ENCODE results near the gene ERBB3. TPM values are rescaled to one million over a fixed set of nuclear protein-coding genes. Genes with fewer than 3 reads are reported as not detected.

ERBB3 gene
- total RNA-seq, 1 experiment from 2014 or later = 56.5 TPM

GRCh38 chr12:56143870-56144269 is 63.9 kb downstream of the ERBB3 start:
- TF ChIP-seq, protein P1, sequence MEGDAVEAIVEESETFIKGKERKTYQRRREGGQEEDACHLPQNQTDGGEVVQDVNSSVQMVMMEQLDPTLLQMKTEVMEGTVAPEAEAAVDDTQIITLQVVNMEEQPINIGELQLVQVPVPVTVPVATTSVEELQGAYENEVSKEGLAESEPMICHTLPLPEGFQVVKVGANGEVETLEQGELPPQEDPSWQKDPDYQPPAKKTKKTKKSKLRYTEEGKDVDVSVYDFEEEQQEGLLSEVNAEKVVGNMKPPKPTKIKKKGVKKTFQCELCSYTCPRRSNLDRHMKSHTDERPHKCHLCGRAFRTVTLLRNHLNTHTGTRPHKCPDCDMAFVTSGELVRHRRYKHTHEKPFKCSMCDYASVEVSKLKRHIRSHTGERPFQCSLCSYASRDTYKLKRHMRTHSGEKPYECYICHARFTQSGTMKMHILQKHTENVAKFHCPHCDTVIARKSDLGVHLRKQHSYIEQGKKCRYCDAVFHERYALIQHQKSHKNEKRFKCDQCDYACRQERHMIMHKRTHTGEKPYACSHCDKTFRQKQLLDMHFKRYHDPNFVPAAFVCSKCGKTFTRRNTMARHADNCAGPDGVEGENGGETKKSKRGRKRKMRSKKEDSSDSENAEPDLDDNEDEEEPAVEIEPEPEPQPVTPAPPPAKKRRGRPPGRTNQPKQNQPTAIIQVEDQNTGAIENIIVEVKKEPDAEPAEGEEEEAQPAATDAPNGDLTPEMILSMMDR (conservative IDR thresholded peaks at IDR 0.05) = no peak
- no peak overlapping the region for H4K8ac ChIP-seq (replicated peaks; ENCODE audit: insufficient read length, low read depth, low read length)
- no peak overlapping the region for H3K9ac ChIP-seq (ENCODE audit: extremely low read depth, insufficient read length, low read length)
- H3K4me2 ChIP-seq (ENCODE audit: insufficient read depth, insufficient read length, low read length) = no peak overlapping the region
- no peak overlapping the region for H2BK15ac ChIP-seq (ENCODE audit: low read depth, low read length)
- no peaks in the 10 kb centered on the region for H3K23me2 ChIP-seq (ENCODE audit: insufficient read length, low read depth, low read length, poor library complexity, severe bottlenecking)
- H3K36me3 Mint-ChIP-seq (ENCODE audit: insufficient read depth in 1 of 3, low read depth in 3 of 3) = peaks cover 35 to 64% (median 61%) of the 10 kb centered on the region in 3 experiments
- DNase-seq = no peak
- no peak overlapping the region for H2BK120ac ChIP-seq (ENCODE audit: low read depth, low read length, poor library complexity, severe bottlenecking)
- H3K14ac ChIP-seq (ENCODE audit: insufficient read depth, low read length) = no peak overlapping the region
- H2BK5ac ChIP-seq (ENCODE audit: insufficient read length, low read length) = no peak overlapping the region
- H3K4ac ChIP-seq (ENCODE audit: low read depth, low read length) = no peak overlapping the region
- no peak overlapping the region for H3K4me3 Mint-ChIP-seq
- no peak overlapping the region for H2AFZ ChIP-seq (ENCODE audit: low read length)
- H4K91ac ChIP-seq (ENCODE audit: insufficient read length, low read depth, low read length) = no peak overlapping the region
- H3K4me1 Mint-ChIP-seq = no peaks in the 10 kb centered on the region
- no peak overlapping the region for H3K27ac ChIP-seq (ENCODE audit: insufficient read length, low read depth, low read length)
- no peak overlapping the region for H2AK5ac ChIP-seq (ENCODE audit: insufficient read length, low read length)
- no CpG with 5 or more reads among the region's 8 CpGs for WGBS (ENCODE audit: extremely low coverage, insufficient read length, low lambda C conversion rate)
- no peak overlapping the region; a peak in 1 of 7 replicates for H3K27ac Mint-ChIP-seq
- H4K20me1 ChIP-seq (ENCODE audit: control insufficient read depth, insufficient read depth, insufficient read length) = no peaks in the 10 kb centered on the region
- no peaks in the 10 kb centered on the region for H3K79me1 ChIP-seq (ENCODE audit: insufficient read depth, low read depth, low read length, poor library complexity, severe bottlenecking)
- no peak overlapping the region for H3K23ac ChIP-seq (ENCODE audit: insufficient read length, low read depth, low read length)
- no peaks in the 10 kb centered on the region for H3K9me3 ChIP-seq (ENCODE audit: control insufficient read depth, low read depth, low read length)
- no peaks in the 10 kb centered on the region for H3K79me2 ChIP-seq (ENCODE audit: insufficient read depth, low read length)
- H3K27me3 Mint-ChIP-seq (ENCODE audit: low read depth) = no peaks in the 10 kb centered on the region
- no peak overlapping the region for H2BK12ac ChIP-seq (ENCODE audit: insufficient read length, low read depth, low read length)
- H4K5ac ChIP-seq (ENCODE audit: insufficient read length, low read depth, low read length) = no peak overlapping the region
- H3K27me3 ChIP-seq (ENCODE audit: insufficient read depth, low read length) = no peaks in the 10 kb centered on the region
- no peak overlapping the region for H3K18ac ChIP-seq (ENCODE audit: insufficient read length, low read depth, low read length)
- H3K4me1 ChIP-seq (ENCODE audit: insufficient read depth, low read length) = no peaks in the 10 kb centered on the region
- H3T11ph ChIP-seq (ENCODE audit: low read length) = no peak overlapping the region
- H2BK20ac ChIP-seq (ENCODE audit: low read depth, low read length, poor library complexity, severe bottlenecking) = no peak overlapping the region
- H3K56ac ChIP-seq (ENCODE audit: insufficient read length, low read depth, low read length) = no peak overlapping the region
- no peaks in the 10 kb centered on the region; a peak in 2 of 5 replicates for H3K9me3 Mint-ChIP-seq
